ENCODE data around the gene YJEFN3. TPM values are rescaled to one million over a fixed set of nuclear protein-coding genes. Genes with fewer than 3 reads are reported as not detected.

Gene YJEFN3
- polyA plus RNA-seq, 3 donors: 6.8 to 12.4 (median 9.3) TPM

GRCh38 chr19:19546751-19547162 lies 18.0 kb downstream of the YJEFN3 start:
- no peak for DNase-seq (ENCODE audit: extremely low read depth in 1 of 11, low read depth in 9 of 11, low spot score in 4 of 11)

GRCh38 chr19:19547674-19548336 lies 19.1 kb downstream of the YJEFN3 start:
- no peak for DNase-seq (ENCODE audit: extremely low read depth in 1 of 11, low read depth in 9 of 11, low spot score in 4 of 11)

DNA sequence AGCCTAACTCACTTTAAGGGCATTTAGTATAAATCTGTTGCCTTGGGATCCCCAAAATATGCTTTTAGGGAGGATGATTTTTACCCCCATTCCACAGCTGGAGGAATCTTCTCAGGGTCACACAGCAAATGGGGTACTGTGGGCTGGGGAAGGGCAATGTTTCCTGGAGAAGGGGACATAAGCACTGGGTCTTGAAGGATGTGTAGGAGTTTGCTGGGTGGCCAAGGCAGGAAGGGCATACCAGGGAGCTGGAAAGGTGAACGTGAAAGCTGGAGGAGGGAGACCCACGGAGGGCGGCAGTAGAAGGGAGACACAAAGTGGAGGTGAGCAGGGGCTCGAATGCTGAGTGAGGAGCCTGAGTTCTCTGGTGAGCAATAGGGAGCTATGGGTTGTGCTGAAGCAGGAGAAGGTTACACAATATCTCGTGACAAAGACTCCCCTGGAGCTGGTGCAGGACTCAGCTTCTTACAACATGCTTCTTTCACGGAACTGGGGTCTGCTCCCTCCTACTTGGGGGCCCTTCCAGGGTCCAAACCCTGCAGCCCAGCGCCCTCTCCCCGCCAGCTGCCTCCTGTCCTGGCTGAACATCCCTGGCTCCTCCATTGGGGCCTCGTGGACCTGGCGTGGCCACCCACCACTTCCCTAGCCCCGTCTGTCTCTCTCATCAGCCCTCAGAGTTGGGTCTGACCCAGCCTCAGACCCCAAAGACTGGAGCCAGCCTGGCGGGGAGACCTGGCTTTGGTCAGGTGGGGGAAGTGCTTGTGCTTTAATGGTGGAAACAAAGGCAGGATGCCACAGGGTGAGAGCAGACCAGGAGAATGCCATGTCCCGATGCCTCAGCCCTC lies 20.4 kb downstream of the YJEFN3 start:
- no peak for DNase-seq (ENCODE audit: extremely low read depth in 1 of 11, low read depth in 9 of 11, low spot score in 4 of 11)

DNA sequence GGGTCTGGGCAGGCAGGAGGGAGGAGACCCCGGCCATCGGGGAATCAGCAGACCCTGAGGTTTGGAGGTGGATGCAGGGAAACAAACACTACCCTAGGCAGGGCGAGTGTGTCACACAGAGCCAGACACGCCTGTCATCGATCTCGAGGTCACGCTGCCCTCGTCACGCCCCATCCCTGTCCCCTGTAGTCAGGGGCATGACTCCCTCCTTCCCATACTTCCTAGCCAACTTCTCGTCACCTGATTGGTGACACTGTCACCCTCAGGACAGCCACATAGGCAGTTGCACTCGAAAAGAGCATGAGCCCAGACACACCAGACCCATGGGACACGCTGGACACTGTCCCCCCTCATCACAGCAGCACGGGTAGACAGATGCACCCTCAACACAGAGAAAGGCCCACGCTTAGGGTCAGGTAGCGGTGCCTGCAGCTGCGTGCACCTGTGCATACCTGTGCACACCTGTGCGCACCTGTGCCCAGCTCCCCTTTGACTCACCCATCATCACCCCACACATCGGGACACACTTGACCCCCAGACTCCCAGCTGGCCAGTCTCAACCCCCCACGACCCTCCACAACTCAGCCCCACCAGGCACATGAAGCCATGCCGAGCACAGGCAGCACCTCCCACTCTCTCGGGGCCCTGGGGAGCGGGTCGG lies 21.2 kb downstream of the YJEFN3 start:
- DNase-seq (ENCODE audit: extremely low read depth in 1 of 11, low read depth in 9 of 11, low spot score in 4 of 11): no peak

GRCh38 chr19:19550485-19550929 lies 21.8 kb downstream of the YJEFN3 start:
- no peak for DNase-seq (ENCODE audit: extremely low read depth in 1 of 11, low read depth in 9 of 11, low spot score in 4 of 11)

DNA sequence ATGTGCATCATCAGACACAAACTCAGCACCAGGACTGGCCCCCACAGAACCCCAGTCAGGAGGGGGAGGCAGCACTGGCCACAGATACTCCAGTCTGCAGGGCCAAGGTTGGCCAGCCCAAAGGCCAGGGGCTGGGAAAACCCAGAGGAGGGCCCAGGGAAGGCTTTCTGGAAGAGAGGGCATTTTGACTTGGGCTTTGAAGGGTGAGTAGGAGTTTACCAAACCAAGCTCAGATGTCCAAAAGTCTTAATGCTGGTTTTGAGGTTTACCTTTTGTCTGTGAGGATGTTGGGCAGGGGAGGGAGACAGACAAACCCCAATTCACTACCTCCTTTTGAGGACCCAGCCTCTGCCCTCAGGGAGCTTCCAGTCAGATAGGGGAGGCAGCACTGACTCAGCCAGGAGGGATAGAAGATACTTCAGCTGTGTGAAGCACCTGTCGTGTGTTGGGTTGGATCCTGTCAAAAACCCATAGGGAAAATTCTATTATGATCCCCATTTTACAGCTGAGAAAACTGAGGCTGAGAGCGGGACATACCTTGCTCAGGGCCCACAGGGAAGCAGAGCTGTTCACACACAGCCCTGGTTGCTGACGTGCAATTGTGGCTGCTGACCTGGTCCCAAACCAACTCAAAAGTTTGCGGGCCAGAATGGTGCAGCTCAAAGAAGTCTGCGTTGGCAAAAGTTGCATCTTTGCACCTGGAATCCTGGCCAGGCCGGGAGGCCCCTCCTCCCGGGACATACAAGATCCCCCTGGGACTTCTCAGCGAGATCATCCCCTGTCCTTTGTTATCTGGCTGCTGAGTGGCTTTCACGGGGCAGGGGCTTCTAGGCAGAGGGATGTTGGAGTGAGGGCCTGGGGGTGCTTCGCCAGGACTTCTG lies 22.5 kb downstream of the YJEFN3 start:
- no peak for DNase-seq (ENCODE audit: extremely low read depth in 1 of 11, low read depth in 9 of 11, low spot score in 4 of 11)

DNA sequence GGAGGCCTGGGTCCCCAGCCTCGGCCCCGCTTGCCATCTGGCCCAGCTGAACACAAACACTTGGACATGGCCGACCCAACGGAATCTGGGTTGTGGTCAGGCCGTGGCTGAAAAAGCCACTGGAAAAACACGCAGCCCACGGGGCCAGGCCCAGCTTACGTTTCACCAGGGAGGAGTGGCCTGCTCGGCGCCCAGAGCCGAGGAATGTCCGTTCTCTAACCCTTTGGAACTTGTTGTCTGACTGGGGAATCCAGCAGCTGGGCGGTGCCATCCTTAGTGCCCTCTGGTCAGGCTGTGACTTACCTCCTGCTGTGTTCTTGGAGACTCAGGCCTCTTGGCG lies 23.1 kb downstream of the YJEFN3 start:
- no peak for DNase-seq (ENCODE audit: extremely low read depth in 1 of 11, low read depth in 9 of 11, low spot score in 4 of 11)

DNA sequence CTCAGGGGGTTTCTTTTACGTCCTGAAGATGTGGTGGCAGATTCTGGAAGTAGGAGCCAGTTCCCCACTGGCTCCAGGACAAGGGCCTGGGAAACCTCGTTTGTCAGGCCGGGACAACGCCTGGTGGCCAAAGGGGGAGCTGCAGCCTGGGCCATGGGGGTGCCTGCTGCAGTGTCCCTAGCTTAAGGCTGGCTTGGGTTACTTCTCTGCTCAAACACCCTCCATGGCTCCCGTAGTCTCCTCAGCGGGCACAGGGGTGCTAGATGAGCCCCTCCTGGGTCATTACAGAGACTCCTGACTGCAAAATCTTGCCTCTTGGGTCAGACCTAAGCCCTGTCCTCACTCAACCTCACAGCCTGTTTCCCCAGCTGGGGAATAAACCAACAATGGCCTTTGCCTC lies 24.1 kb downstream of the YJEFN3 start:
- DNase-seq (ENCODE audit: extremely low read depth in 1 of 11, low read depth in 9 of 11, low spot score in 4 of 11): no peak

- DNase-seq (ENCODE audit: extremely low read depth in 1 of 11, low read depth in 9 of 11, low spot score in 4 of 11): no peak
Measured at GRCh38 chr19:19553670-19554069, 25.0 kb downstream of the YJEFN3 start.

DNA sequence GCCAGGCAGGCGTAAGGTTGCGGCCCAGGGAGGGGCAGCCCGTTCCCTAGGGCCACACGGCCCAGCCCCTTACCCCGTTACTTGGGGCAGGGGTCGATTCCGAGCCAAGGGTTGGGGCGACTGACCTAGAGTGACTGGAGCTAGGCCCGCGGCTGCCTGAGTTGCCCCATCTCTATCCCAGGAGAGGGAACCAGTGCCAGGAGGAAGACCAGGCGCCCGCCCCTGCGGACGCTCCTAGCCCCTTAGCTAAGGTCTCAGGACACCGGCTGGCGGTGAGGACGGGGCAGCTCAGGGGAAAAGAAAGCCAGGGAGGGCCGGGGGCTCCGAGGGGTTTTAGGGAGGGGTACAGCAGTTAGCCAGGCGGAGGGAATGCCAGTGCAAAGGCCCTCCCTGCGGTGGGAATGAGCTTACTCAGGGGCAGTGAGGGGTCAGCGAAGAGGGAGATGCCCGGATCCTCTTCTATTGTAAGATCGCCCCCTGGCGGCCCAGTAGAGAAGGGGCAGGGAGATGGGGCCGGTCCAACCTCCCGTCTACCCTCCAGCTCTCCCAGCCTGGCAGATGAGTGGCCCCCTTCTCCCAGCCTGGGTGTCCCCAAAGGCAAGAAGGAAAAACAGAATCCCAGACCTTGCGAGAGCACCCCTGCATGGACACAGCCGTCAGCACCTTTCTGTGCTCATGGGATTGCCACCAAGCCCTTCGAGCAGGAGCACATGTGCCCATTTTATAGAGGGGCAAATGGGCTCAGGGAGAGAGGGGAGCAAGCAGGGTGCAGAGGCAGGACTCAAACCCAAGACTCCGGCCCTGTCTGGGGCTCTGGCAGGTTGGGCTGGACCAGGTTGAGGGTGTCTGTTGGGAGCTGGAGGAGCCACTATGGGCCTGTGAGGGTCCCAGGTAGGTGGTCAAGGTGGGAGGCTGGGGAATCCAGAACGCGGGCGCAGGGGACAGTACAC lies 25.6 kb downstream of the YJEFN3 start:
- DNase-seq (ENCODE audit: extremely low read depth in 1 of 11, low read depth in 9 of 11, low spot score in 4 of 11): no peak

GRCh38 chr19:19558055-19558454 lies 29.3 kb downstream of the YJEFN3 start:
- DNase-seq (ENCODE audit: extremely low read depth in 1 of 11, low read depth in 9 of 11, low spot score in 4 of 11): no peak

- no peak for DNase-seq (ENCODE audit: extremely low read depth in 1 of 11, low read depth in 9 of 11, low spot score in 4 of 11)
Measured at GRCh38 chr19:19558636-19559035, 29.9 kb downstream of the YJEFN3 start.

DNA sequence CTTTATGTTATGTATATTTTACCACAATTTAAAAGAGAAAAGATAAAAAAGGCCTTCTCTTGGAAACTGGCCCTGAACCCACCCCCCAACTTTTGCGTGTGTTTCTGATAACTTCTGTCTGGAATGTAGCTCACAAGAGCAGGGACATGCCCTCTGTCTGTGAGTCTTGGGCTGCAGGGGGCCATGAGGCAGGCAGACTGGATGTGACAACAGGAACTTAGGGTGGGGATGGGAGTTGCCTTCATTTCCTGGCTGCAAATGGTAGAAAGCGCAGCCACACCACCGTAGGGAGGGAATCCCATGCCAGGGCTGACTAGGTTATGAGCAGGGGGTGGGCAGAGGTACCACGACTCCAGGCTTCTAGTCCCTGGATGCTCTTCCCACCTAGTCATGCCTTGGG lies 31.2 kb downstream of the YJEFN3 start:
- DNase-seq (ENCODE audit: extremely low read depth in 1 of 11, low read depth in 9 of 11, low spot score in 4 of 11): no peak

GRCh38 chr19:19561946-19562664 lies 33.4 kb downstream of the YJEFN3 start:
- DNase-seq (ENCODE audit: extremely low read depth in 1 of 11, low read depth in 9 of 11, low spot score in 4 of 11): no peak

GRCh38 chr19:19562665-19563347 lies 34.1 kb downstream of the YJEFN3 start:
- DNase-seq (ENCODE audit: extremely low read depth in 1 of 11, low read depth in 9 of 11, low spot score in 4 of 11): no peak

DNA sequence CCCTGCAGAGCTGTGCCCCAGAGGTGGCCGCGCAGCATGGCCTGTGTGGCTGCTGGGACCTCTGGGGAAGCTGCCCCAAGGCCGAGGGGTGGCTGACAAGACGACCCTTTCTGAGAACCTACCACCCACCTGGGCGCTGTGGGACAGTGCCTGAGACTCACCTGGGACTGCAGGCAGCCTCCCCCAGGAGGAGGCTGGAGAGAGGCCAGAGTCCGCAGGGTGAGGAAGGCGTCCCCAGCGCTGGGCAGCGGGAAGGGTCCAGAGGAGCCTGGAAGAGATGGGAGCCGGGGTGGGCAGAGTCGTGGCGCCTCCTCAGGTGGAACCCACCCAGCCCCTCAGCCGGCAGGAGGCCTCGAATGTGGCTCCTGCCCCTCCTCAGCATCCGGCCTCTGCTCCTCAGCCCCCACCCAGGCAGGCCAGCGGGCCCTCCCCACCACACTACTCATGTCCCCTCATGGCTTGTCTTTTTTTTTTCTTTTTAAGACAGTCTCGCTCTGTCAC lies 34.7 kb downstream of the YJEFN3 start:
- DNase-seq (ENCODE audit: extremely low read depth in 1 of 11, low read depth in 9 of 11, low spot score in 4 of 11): no peak

GRCh38 chr19:19566306-19566705 lies 37.6 kb downstream of the YJEFN3 start:
- DNase-seq (ENCODE audit: extremely low read depth in 1 of 11, low read depth in 9 of 11, low spot score in 4 of 11): no peak

Data from renal cortex interstitium (tissue), 11 donors.